H9 (cell line): ENCODE measurements around the gene ADAMTS2. TPM values are rescaled to one million over a fixed set of nuclear protein-coding genes. Genes with fewer than 3 reads are reported as not detected.
A peak's percentile ranks its signal among the peaks of the same experiment; 100 is the strongest.
"Not testable (repeated sequence)": the region's sequence is repeated elsewhere in the genome, so short reads cannot be mapped to it uniquely, and the experiment has no call there.

ENCODE experiments used
- DNase-seq: peaks from one replicate; pipeline ENCODE4 v3.0.0-alpha.2; 2017
- H2AFZ ChIP-seq: one replicate; pipeline ENCODE4 v1.6.1; 2013; ENCODE audit warnings: mild to moderate bottlenecking, low read length, control low read depth, moderate library complexity
- H2AK5ac ChIP-seq: 2 replicates; pipeline ENCODE4 v1.6.1; 2013; ENCODE audit warnings: low read length, control low read depth, mixed read lengths; ENCODE audit not compliant: insufficient read length
- H2BK120ac ChIP-seq: one replicate; pipeline ENCODE4 v1.6.1; 2013; ENCODE audit warnings: low read depth, mild to moderate bottlenecking, low read length, control low read depth, inconsistent platforms; ENCODE audit not compliant: poor library complexity, severe bottlenecking
- H2BK12ac ChIP-seq: 2 replicates; pipeline ENCODE4 v1.6.1; 2013; ENCODE audit warnings: low read length, control low read depth, mixed read lengths, low read depth; ENCODE audit not compliant: insufficient read length
- H2BK15ac ChIP-seq: 2 replicates; pipeline ENCODE4 v1.6.1; 2013; ENCODE audit warnings: low read depth, low read length, control low read depth
- H2BK20ac ChIP-seq: one replicate; pipeline ENCODE4 v1.6.1; 2013; ENCODE audit warnings: low read depth, mild to moderate bottlenecking, low read length, control low read depth, inconsistent platforms; ENCODE audit not compliant: poor library complexity, severe bottlenecking
- H2BK5ac ChIP-seq: 2 replicates; pipeline ENCODE4 v1.6.1; 2013; ENCODE audit warnings: low read length, control low read depth, mixed read lengths; ENCODE audit not compliant: insufficient read length
- H3K14ac ChIP-seq: 2 replicates; pipeline ENCODE4 v1.6.1; 2013; ENCODE audit warnings: low read length, control low read depth; ENCODE audit not compliant: insufficient read depth
- H3K18ac ChIP-seq: 2 replicates; pipeline ENCODE4 v1.6.1; 2013; ENCODE audit warnings: low read depth, mild to moderate bottlenecking, mixed read lengths, low read length, control low read depth; ENCODE audit not compliant: insufficient read length
- H3K23ac ChIP-seq: 2 replicates; pipeline ENCODE4 v1.6.1; 2013; ENCODE audit warnings: low read length, control low read depth, mixed read lengths, low read depth; ENCODE audit not compliant: insufficient read length
- H3K23me2 ChIP-seq: 2 replicates; pipeline ENCODE4 v1.6.1; 2013; ENCODE audit warnings: low read depth, mild to moderate bottlenecking, mixed read lengths, low read length, control low read depth; ENCODE audit not compliant: insufficient read length, poor library complexity, severe bottlenecking
- H3K27ac ChIP-seq: 2 replicates; pipeline ENCODE4 v1.5.1; 2013; ENCODE audit warnings: low read length, control low read depth, mixed read lengths, low read depth; ENCODE audit not compliant: insufficient read length
- H3K27me3 ChIP-seq: 2 replicates; pipeline ENCODE4 v1.6.1; 2013; ENCODE audit warnings: low read length, control low read depth, inconsistent platforms; ENCODE audit not compliant: insufficient read depth
- H3K4ac ChIP-seq: 2 replicates; pipeline ENCODE4 v1.6.1; 2013; ENCODE audit warnings: low read depth, mild to moderate bottlenecking, control low read depth, inconsistent platforms, low read length, moderate library complexity
- H3K4me1 ChIP-seq: 2 replicates; pipeline ENCODE4 v1.6.1; 2013; ENCODE audit warnings: low read length, control low read depth, inconsistent platforms; ENCODE audit not compliant: insufficient read depth
- H3K4me2 ChIP-seq: 2 replicates; pipeline ENCODE4 v1.6.1; 2013; ENCODE audit warnings: low read length, control low read depth, mixed read lengths; ENCODE audit not compliant: insufficient read length, insufficient read depth
- H3K56ac ChIP-seq: 2 replicates; pipeline ENCODE4 v1.6.1; 2013; ENCODE audit warnings: low read depth, mild to moderate bottlenecking, mixed read lengths, low read length, control low read depth; ENCODE audit not compliant: insufficient read length
- H3K79me1 ChIP-seq: 2 replicates; pipeline ENCODE4 v1.6.1; 2013; ENCODE audit warnings: low read depth, mild to moderate bottlenecking, moderate library complexity, low read length, control low read depth, inconsistent platforms; ENCODE audit not compliant: insufficient read depth, poor library complexity, severe bottlenecking
- H3K79me2 ChIP-seq: 2 replicates; pipeline ENCODE4 v1.6.1; 2013; ENCODE audit warnings: low read length, control low read depth, inconsistent platforms; ENCODE audit not compliant: insufficient read depth
- H3K9ac ChIP-seq: 2 replicates; pipeline ENCODE4 v1.6.1; 2013; ENCODE audit warnings: low read length, control low read depth, mixed read lengths; ENCODE audit not compliant: insufficient read length; ENCODE audit errors: extremely low read depth
- H3K9me3 ChIP-seq: one replicate; pipeline ENCODE4 v1.6.1; 2013; ENCODE audit warnings: low read depth, low read length, inconsistent platforms; ENCODE audit not compliant: control insufficient read depth
- H3T11ph ChIP-seq: one replicate; pipeline ENCODE4 v1.6.1; 2013; ENCODE audit warnings: mild to moderate bottlenecking, low read length, control low read depth, inconsistent platforms
- H4K20me1 ChIP-seq: one replicate; pipeline ENCODE4 v1.6.1; 2013; ENCODE audit not compliant: control insufficient read depth, insufficient read length, insufficient read depth
- H4K5ac ChIP-seq: 2 replicates; pipeline ENCODE4 v1.6.1; 2013; ENCODE audit warnings: low read depth, mild to moderate bottlenecking, mixed read lengths, low read length, control low read depth; ENCODE audit not compliant: insufficient read length
- H4K8ac ChIP-seq: replicated peaks from 2 replicates; pipeline ENCODE4 v1.6.1; 2013; ENCODE audit warnings: low read length, control low read depth, mixed read lengths, low read depth; ENCODE audit not compliant: insufficient read length
- H4K91ac ChIP-seq: 2 replicates; pipeline ENCODE4 v1.6.1; 2013; ENCODE audit warnings: low read depth, mild to moderate bottlenecking, moderate library complexity, mixed read lengths, low read length, control low read depth; ENCODE audit not compliant: insufficient read length
- H3K27ac Mint-ChIP-seq, 3 experiments: 2 replicates in 2 of 3; 3 replicates in 1 of 3; pipeline ENCODE4 v1.8.0; 2020 to 2021; ENCODE audit warnings: mixed read lengths in 3 of 3, mild to moderate bottlenecking in 1 of 3, moderate library complexity in 1 of 3
- H3K27me3 Mint-ChIP-seq: 2 replicates; pipeline ENCODE4 v1.8.0; 2021; ENCODE audit warnings: low read depth, mild to moderate bottlenecking, moderate library complexity, mixed read lengths
- H3K36me3 Mint-ChIP-seq, 3 experiments: 2 replicates in 2 of 3; 3 replicates in 1 of 3; pipeline ENCODE4 v1.8.0; 2020 to 2021; ENCODE audit warnings: low read depth in 3 of 3, mixed read lengths in 3 of 3; ENCODE audit not compliant: insufficient read depth in 1 of 3
- H3K4me1 Mint-ChIP-seq, 2 experiments: 2 replicates each; pipeline ENCODE4 v1.8.0; 2020; ENCODE audit warnings: mixed read lengths in 2 of 2
- H3K4me3 Mint-ChIP-seq, 2 experiments: 2 replicates in 1 of 2; 3 replicates in 1 of 2; pipeline ENCODE4 v1.8.0; 2020 to 2021; ENCODE audit warnings: mild to moderate bottlenecking in 2 of 2, mixed read lengths in 2 of 2, moderate library complexity in 1 of 2
- H3K9me3 Mint-ChIP-seq, 2 experiments: 2 replicates in 1 of 2; 3 replicates in 1 of 2; pipeline ENCODE4 v1.8.0; 2020; ENCODE audit warnings: mild to moderate bottlenecking in 2 of 2, mixed read lengths in 2 of 2, moderate library complexity in 1 of 2
- WGBS: extraction: QIAGEN DNeasy Blood & Tissue Kit; methylation state at CpG from one replicate; pipeline ENCODE4 v1.1.7; 2013; ENCODE audit warnings: missing lambda C conversion rate, low lambda C conversion rate, mixed read lengths; ENCODE audit not compliant: insufficient read length; ENCODE audit errors: extremely low coverage; 5-methylcytosine and 5-hydroxymethylcytosine counted together
- total RNA-seq: library from RNA; stranded (reverse); gene quantifications from 2 replicates; pipeline ENCODE4 v1.2.1, GENCODE V29; 2021
- TF ChIP-seq, protein P1 (sequence below): fragments of 200-600 bp; sonication (generic); conservative IDR thresholded peaks from 3 replicates; pipeline ENCODE4 v1.8.0; 2021; ENCODE audit warnings: antibody characterized with exemption, mild to moderate bottlenecking

The ADAMTS2 gene
- total RNA-seq, 1 experiment from 2014 or later: 5.4 TPM

GRCh38 chr5:179284751-179285631, 60.3 kb downstream of the ADAMTS2 start:
- Histone ChIP-seq H3K79me2 (no peaks in the 10 kb centered on the region), H3K4ac (no peak overlapping the region), H3K79me1 (no peaks in the 10 kb centered on the region), H4K8ac (no peak overlapping the region), H4K20me1 (no peaks in the 10 kb centered on the region), H2BK120ac (no peak overlapping the region), H3K9me3 (no peaks in the 10 kb centered on the region), H2BK12ac (no peak overlapping the region), H3K4me1 (no peaks in the 10 kb centered on the region), H3K14ac (no peak overlapping the region), H4K91ac (no peak overlapping the region), H3K27me3 (no peaks in the 10 kb centered on the region), H2BK15ac (no peak overlapping the region), H3K4me2 (no peak overlapping the region), H2AK5ac (no peak overlapping the region), H3T11ph (no peak overlapping the region), H2BK20ac (no peak overlapping the region), H3K27ac (no peak overlapping the region), H2BK5ac (no peak overlapping the region), H3K23ac (no peak overlapping the region), H3K56ac (no peak overlapping the region), H3K9ac (no peak overlapping the region), H4K5ac (no peak overlapping the region), H3K23me2 (no peaks in the 10 kb centered on the region), H2AFZ (no peak overlapping the region), H3K18ac (no peak overlapping the region)
- DNase-seq: no peak
- Mint-ChIP-seq H3K4me3 (no peak overlapping the region), H3K27ac (peak overlapping the region in 1 of 3 experiments; percentile 42; a peak in 1 of 7 replicates), H3K36me3 (no peaks in the 10 kb centered on the region), H3K27me3 (no peaks in the 10 kb centered on the region; the same call in 1 of the 2 replicates), H3K4me1 (peaks cover 0 to 5% of the 10 kb centered on the region in 2 experiments; a peak in 2 of 4 replicates), H3K9me3 (no peaks in the 10 kb centered on the region)
- WGBS: no CpG with 5 or more reads among the region's 23 CpGs
- TF ChIP-seq, protein P1, sequence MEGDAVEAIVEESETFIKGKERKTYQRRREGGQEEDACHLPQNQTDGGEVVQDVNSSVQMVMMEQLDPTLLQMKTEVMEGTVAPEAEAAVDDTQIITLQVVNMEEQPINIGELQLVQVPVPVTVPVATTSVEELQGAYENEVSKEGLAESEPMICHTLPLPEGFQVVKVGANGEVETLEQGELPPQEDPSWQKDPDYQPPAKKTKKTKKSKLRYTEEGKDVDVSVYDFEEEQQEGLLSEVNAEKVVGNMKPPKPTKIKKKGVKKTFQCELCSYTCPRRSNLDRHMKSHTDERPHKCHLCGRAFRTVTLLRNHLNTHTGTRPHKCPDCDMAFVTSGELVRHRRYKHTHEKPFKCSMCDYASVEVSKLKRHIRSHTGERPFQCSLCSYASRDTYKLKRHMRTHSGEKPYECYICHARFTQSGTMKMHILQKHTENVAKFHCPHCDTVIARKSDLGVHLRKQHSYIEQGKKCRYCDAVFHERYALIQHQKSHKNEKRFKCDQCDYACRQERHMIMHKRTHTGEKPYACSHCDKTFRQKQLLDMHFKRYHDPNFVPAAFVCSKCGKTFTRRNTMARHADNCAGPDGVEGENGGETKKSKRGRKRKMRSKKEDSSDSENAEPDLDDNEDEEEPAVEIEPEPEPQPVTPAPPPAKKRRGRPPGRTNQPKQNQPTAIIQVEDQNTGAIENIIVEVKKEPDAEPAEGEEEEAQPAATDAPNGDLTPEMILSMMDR: no peak

DNA sequence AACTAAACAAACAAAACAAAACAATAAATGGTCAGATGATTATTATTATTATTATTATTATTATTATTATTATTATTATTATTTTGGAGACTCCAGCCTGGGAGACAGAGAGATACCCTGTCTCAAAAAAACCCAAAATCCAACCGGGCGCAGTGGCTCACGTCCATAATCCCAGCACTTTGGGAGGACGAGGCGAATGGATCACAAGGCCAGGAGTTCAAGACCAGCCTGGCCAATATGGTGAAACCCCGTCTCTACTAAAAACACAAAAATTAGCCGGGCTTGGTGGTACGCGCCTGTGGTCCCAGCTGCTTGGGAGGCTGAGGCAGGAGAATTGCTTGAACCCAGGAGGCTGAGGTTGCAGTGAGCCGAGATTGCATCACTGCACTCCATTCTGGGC, 61.4 kb downstream of the ADAMTS2 start:
- not testable (repeated sequence) for H4K5ac ChIP-seq, H3K23me2 ChIP-seq, H3K27ac ChIP-seq, H3K4me1 ChIP-seq, H3K79me1 ChIP-seq, H2AK5ac ChIP-seq, H3K79me2 ChIP-seq, H2BK5ac ChIP-seq, H2BK20ac ChIP-seq, H3K9me3 Mint-ChIP-seq, H3K27ac Mint-ChIP-seq, H3K27me3 Mint-ChIP-seq, H3K9ac ChIP-seq, H3K14ac ChIP-seq, H3K18ac ChIP-seq, H3K36me3 Mint-ChIP-seq, H3K4ac ChIP-seq, H3K9me3 ChIP-seq, H3K56ac ChIP-seq, H3K23ac ChIP-seq, DNase-seq, H2BK15ac ChIP-seq, H2BK12ac ChIP-seq, H3K4me2 ChIP-seq, H2AFZ ChIP-seq, H4K91ac ChIP-seq, H3K4me3 Mint-ChIP-seq, H4K8ac ChIP-seq, H4K20me1 ChIP-seq, H3T11ph ChIP-seq, H3K4me1 Mint-ChIP-seq, H2BK120ac ChIP-seq, H3K27me3 ChIP-seq
- WGBS: no CpG with 5 or more reads among the region's 10 CpGs
